GM18499 (cell line): ENCODE results near the gene FRMPD4.

Source experiments
- ATAC-seq: cut with Tn5 transposase; IDR thresholded peaks from one replicate; pipeline ENCODE4 v1.9.1; 2021; ENCODE audit warnings: moderate number of reproducible peaks; ENCODE audit not compliant: insufficient read depth, unreplicated experiment

FRMPD4 gene

GRCh38 chrX:12421918-12422317 is 283.6 kb downstream of the FRMPD4 start:
- no peak for ATAC-seq

- no peak for ATAC-seq
Observed at GRCh38 chrX:12423346-12423745, 285.1 kb downstream of the FRMPD4 start.

GRCh38 chrX:12425496-12425895 is 287.2 kb downstream of the FRMPD4 start:
- no peak for ATAC-seq

GRCh38 chrX:12426420-12426819 is 288.1 kb downstream of the FRMPD4 start:
- ATAC-seq = no peak

- ATAC-seq = no peak
Observed at GRCh38 chrX:12434493-12434892, 296.2 kb downstream of the FRMPD4 start.

GRCh38 chrX:12439416-12439815 is 301.1 kb downstream of the FRMPD4 start:
- no peak for ATAC-seq

- no peak for ATAC-seq
Observed at GRCh38 chrX:12440246-12440645, 302.0 kb downstream of the FRMPD4 start.

DNA sequence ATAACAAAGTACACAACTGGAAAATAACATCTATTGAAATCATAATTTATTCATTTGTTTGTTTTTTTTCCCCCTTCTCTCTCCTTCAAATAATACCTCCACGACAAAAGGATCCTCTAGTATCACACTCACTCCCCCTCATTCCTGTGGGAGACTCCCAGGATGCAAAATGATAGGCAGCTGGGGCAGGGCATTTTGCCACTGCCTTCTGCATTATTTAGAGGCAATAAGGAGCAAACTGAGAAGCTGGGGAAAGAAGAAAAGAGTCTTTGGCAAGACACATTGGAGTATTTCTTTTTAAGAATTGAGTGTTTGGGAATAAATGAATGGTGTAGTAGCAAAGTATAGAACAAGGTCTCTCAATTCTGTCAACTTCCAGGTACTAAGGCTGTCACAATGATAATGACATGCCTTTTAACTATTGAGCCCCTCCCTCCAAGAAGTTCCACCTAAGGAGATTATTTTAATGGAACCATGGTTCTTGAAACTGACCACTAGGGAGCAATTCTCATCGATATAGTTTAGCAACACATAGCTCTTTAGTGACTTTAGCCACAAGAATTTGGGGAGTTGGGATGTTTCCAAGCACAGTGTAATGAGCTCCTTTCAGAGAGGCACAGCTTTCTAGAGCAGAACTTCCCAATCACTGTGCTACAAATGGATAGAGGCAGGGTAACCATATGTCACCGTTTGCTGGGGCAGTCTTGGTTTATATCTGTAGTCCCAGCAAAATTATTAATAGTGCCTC is 303.3 kb downstream of the FRMPD4 start:
- no peak for ATAC-seq

- peak; percentile 90 for ATAC-seq
Observed at GRCh38 chrX:12443534-12444098, 305.3 kb downstream of the FRMPD4 start.

GRCh38 chrX:12446342-12447075 is 308.2 kb downstream of the FRMPD4 start:
- no peak for ATAC-seq

GRCh38 chrX:12447448-12448064 is 309.3 kb downstream of the FRMPD4 start:
- no peak for ATAC-seq

DNA sequence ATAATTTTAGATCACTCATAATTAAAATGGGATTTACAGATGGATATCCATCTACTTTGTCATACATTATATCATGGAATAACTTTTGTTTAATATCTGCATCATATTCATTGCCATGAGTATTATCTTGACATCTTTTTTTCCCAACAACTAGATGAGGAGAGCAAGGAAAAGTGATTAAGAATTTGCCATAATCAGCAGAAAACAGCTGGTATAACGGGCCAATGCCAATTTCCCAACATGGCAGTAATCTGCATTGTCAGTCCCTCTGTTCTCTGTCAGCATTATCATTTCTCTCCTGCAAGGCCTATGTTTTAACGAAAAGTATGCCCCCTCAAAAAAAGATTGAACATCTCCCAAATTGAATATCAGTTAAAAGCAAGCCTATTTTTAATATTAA is 314.0 kb downstream of the FRMPD4 start:
- ATAC-seq = no peak

DNA sequence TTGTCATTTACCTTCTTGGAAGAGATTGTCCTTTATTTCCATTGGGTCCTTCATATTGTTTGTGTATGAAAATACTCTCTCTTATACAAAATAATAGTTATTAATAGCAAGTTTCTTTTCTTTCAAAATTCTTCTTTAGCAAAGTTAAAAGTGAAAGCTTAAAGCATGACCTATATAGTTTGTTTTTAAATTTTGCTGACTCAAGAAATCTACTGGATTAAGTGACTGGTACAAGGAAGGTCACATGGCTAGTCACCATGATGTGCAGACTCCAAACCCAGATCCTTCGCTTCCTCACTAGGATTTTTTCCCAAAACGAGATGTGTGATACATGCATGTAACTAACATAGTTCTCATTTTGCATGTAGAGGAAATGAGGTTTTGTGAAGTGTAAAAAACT is 322.7 kb downstream of the FRMPD4 start:
- ATAC-seq = no peak

DNA sequence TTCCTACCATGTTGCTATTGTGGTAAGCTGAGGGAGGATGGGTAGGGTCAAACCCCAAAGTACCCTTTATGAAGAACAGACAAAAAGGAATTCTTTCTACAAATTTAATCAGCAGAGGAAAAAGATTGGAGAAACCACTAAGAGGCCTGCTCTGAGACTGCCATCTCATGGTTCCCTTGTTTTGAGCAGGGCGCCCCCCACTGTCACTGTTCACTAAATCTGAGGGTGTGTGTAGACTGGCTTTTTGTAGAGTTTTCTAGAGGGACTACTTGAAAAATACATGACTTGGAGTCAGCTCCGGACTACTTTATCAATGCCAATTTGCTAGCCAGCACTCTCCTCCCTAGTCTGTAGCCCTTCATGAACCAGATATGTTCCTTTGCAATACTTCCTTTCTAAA is 324.8 kb downstream of the FRMPD4 start:
- ATAC-seq = no peak

DNA sequence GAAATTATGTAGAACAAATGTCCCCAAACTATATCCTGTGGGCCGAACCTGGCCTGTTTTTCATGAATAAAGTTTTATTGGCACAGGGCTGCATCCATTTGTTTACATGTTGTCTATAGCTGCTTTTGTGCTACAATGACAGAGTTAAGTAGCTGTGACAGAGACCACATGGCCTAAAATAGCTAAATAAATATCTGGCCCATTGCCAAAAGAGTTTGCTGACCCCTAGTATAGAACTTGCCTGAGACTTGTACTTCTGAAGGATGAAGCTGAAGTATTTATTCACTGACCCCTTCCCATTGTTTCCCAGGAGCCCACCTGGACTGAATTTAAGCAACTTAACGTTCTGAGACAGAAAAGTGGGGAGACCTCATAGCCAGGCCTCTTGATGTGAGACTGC is 325.6 kb downstream of the FRMPD4 start:
- ATAC-seq = no peak

- no peak for ATAC-seq
Observed at GRCh38 chrX:12467321-12467720, 329.0 kb downstream of the FRMPD4 start.

- ATAC-seq = no peak
Observed at GRCh38 chrX:12469296-12469695, 331.0 kb downstream of the FRMPD4 start.

- ATAC-seq = no peak
Observed at GRCh38 chrX:12471061-12471460, 332.8 kb downstream of the FRMPD4 start.

- ATAC-seq = no peak
Observed at GRCh38 chrX:12480956-12481355, 342.7 kb downstream of the FRMPD4 start.

GRCh38 chrX:12488220-12488619 is 349.9 kb downstream of the FRMPD4 start:
- ATAC-seq = no peak

DNA sequence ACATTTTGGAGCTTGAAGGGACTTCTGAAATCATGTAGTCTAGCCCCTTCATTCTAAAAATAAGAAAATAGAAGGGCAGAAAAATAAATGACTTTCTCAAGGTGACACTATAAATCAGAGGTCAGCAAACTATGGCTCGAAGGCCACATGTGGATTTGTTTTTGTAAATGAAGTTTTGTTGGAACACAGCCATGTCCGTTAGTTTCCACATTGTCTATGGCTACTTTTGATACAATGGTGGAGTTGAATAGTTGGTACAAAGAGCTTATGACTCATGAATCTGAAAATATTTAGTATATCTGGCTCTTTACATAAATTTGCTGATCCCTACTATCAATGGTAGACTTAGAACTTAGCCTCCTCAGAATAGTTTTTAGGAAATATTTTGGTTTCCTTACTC is 350.5 kb downstream of the FRMPD4 start:
- no peak for ATAC-seq
